Upper lobe of left lung (tissue), 6 donors: ENCODE results near the gene PAH. TPM values are rescaled to one million over a fixed set of nuclear protein-coding genes. Genes with fewer than 3 reads are reported as not detected.

Experiments
- ATAC-seq, 2 donors: fragments of 200-7000 bp; cut with Tn5 transposase; one replicate each; pipeline ENCODE4 v1.9.1; 2022; ENCODE audit warnings: mild to moderate bottlenecking in 2 of 2, moderate library complexity in 2 of 2; ENCODE audit not compliant: low FRiP score in 2 of 2
- DNase-seq, 2 donors: peaks; one replicate each; pipeline ENCODE4 v3.0.0-alpha.2; 2019 to 2020
- H3K27ac ChIP-seq, 4 donors: fragments of 200-600 bp; sonication (generic); one replicate each; pipeline ENCODE4 v1.5.1; 2016 to 2019
- H3K27me3 ChIP-seq, 4 donors: fragments of 200-600 bp; sonication (generic); one replicate each; pipeline ENCODE4 v1.5.1; 2017 to 2019
- H3K36me3 ChIP-seq, 4 donors: fragments of 200-600 bp; sonication (generic); one replicate each; pipeline ENCODE4 v1.5.1; 2016 to 2019
- H3K4me1 ChIP-seq, 4 donors: fragments of 200-600 bp; sonication (generic); one replicate each; pipeline ENCODE4 v1.5.1; 2018 to 2019
- H3K4me3 ChIP-seq, 4 donors: fragments of 200-600 bp; sonication (generic); one replicate each; pipeline ENCODE4 v1.5.1; 2017 to 2019; ENCODE audit warnings: mild to moderate bottlenecking in 2 of 4, moderate library complexity in 1 of 4
- H3K9me3 ChIP-seq, 4 donors: fragments of 200-600 bp; sonication (generic); one replicate each; pipeline ENCODE4 v1.5.1; 2018 to 2019
- CTCF ChIP-seq, 6 experiments: fragments of 450-650 bp in 4 of 6; fragments of 200-600 bp in 2 of 6; sonication (generic) in 2 of 6; IDR thresholded peaks; one replicate each; pipeline ENCODE4 v1.5.1; 2016 to 2019; ENCODE audit warnings: antibody characterized with exemption in 6 of 6
- EP300 ChIP-seq, 4 donors: sonication (generic); formaldehyde crosslinking; IDR thresholded peaks; one replicate each; pipeline ENCODE4 v1.5.1; 2017; ENCODE audit warnings: antibody characterized with exemption in 4 of 4, control low read depth in 2 of 4
- POLR2A ChIP-seq, 4 donors: fragments of 450-650 bp; IDR thresholded peaks; one replicate each; pipeline ENCODE4 v1.5.1; 2016 to 2017; ENCODE audit warnings: antibody characterized with exemption in 4 of 4, mild to moderate bottlenecking in 2 of 4
- POLR2AphosphoS5 ChIP-seq, 2 donors: sonication (generic); formaldehyde crosslinking; IDR thresholded peaks; one replicate each; pipeline ENCODE4 v1.5.1; 2017; ENCODE audit warnings: antibody characterized with exemption in 2 of 2
- WGBS, 2 donors: methylation state at CpG; one replicate each; pipeline ENCODE4 v1.1.5; 2017 to 2018; 5-methylcytosine and 5-hydroxymethylcytosine counted together
- total RNA-seq, 6 donors: library from RNA; depleted of rRNA in 4 of 6; stranded (reverse); fragments of >200 nt in 4 of 6; gene quantifications; one replicate each; pipeline versions ENCODE4 v1.1.0 to v1.2.1, GENCODE V29; 2016 to 2021
- donor health status: DM: no; HTN: no; CAD: no; lungs with moderate emphysema.
- donor health status: DM: no; HTN: yes; CAD: no; lungs with severe emphysema.

The PAH gene
- total RNA-seq, 6 donors from 2014 or later: 0.89 to 1.2 TPM; not detected in 4

- WGBS, 2 donors: 11 to 23% methylated on average over 19 of the region's 19 CpGs
Observed at GRCh38 chr12:102960766-102961465, 43.9 kb upstream of the PAH start.

GRCh38 chr12:102959391-102959790 is 42.3 kb upstream of the PAH start:
- TF ChIP-seq EP300 (IDR thresholded peaks at IDR 0.05) (no peak), CTCF (IDR thresholded peaks at IDR 0.05) (no peak), POLR2A (IDR thresholded peaks at IDR 0.05) (no peak), POLR2AphosphoS5 (IDR thresholded peaks at IDR 0.05) (no peak)
- Histone ChIP-seq H3K27ac (no peak overlapping the region), H3K9me3 (peaks cover 0 to 3% (median 0%) of the 10 kb centered on the region in 4 donors), H3K27me3 (peaks cover 0 to 46% (median 16%) of the 10 kb centered on the region in 4 donors), H3K36me3 (no peaks in the 10 kb centered on the region), H3K4me1 (peaks cover 15 to 30% (median 24%) of the 10 kb centered on the region in 4 donors), H3K4me3 (no peak overlapping the region)
- DNase-seq (no peak), ATAC-seq (no peak)
- WGBS, 2 donors: 14 to 19% methylated on average over 14 of the region's 14 CpGs

More at GRCh38 chr12:102960766-102961465, 43.9 kb upstream of the PAH start:
- Histone ChIP-seq H3K4me1 (peaks cover 15 to 42% (median 24%) of the 10 kb centered on the region in 4 donors), H3K4me3 (no peak overlapping the region), H3K27ac (no peak overlapping the region), H3K27me3 (peaks cover 0 to 48% (median 16%) of the 10 kb centered on the region in 4 donors), H3K36me3 (no peaks in the 10 kb centered on the region), H3K9me3 (peaks cover 0 to 3% (median 0%) of the 10 kb centered on the region in 4 donors)
- ATAC-seq: no peak
- no peak for DNase-seq
- no peak for TF ChIP-seq CTCF (IDR thresholded peaks at IDR 0.05)
- no peak for TF ChIP-seq POLR2A (IDR thresholded peaks at IDR 0.05)
- TF ChIP-seq POLR2AphosphoS5 (IDR thresholded peaks at IDR 0.05): no peak
- TF ChIP-seq EP300 (IDR thresholded peaks at IDR 0.05): no peak

- Histone ChIP-seq H3K27ac (no peak overlapping the region), H3K27me3 (peaks cover 0 to 46% (median 16%) of the 10 kb centered on the region in 4 donors), H3K36me3 (no peaks in the 10 kb centered on the region), H3K4me3 (peak overlapping the region in 2 of 4 donors; percentile 39 to 43), H3K4me1 (peaks cover 15 to 29% (median 24%) of the 10 kb centered on the region in 4 donors), H3K9me3 (peaks cover 0 to 2% (median 0%) of the 10 kb centered on the region in 4 donors)
- ATAC-seq (no peak), DNase-seq (no peak)
- no peak for TF ChIP-seq POLR2A (IDR thresholded peaks at IDR 0.05)
- WGBS, 2 donors: 5 to 27% methylated on average over 4 to 15 of the region's 15 CpGs
Observed at GRCh38 chr12:102958830-102959176, 41.8 kb upstream of the PAH start.

- TF ChIP-seq EP300 (IDR thresholded peaks at IDR 0.05) (no peak), POLR2A (IDR thresholded peaks at IDR 0.05) (no peak), POLR2AphosphoS5 (IDR thresholded peaks at IDR 0.05) (no peak), CTCF (IDR thresholded peaks at IDR 0.05) (no peak)
- peaks cover 15 to 29% (median 24%) of the 10 kb centered on the region in 4 donors for H3K4me1 ChIP-seq
- H3K27me3 ChIP-seq: peaks cover 0 to 46% (median 16%) of the 10 kb centered on the region in 4 donors
- peak in 1 of 2 donors; percentile 42 for ATAC-seq
- no peaks in the 10 kb centered on the region for H3K36me3 ChIP-seq
- no peak overlapping the region for H3K27ac ChIP-seq
- 0 to 1% methylated on average over 37 to 43 of the region's 83 CpGs for WGBS, 2 donors
- peak overlapping the region in 3 of 4 donors; percentile 32 to 43 (median 39) for H3K4me3 ChIP-seq
- no peaks in the 10 kb centered on the region for H3K9me3 ChIP-seq
- DNase-seq: peak in 1 of 2 donors; percentile 86
Observed at GRCh38 chr12:102958073-102958829, 41.2 kb upstream of the PAH start.

GRCh38 chr12:102957339-102958050 is 40.5 kb upstream of the PAH start, which contains the start of gene ASCL1:
Gene ASCL1, plus strand, starts transcription at chr12:102957674. Its CDS starts 571 bp downstream, at chr12:102958245.
- peaks cover 0 to 39% (median 16%) of the 10 kb centered on the region in 4 donors for H3K27me3 ChIP-seq

More at GRCh38 chr12:102957339-102958050, 40.5 kb upstream of the PAH start, which contains the start of gene ASCL1:
- H3K9me3 ChIP-seq: no peaks in the 10 kb centered on the region
- no peak within 1 kb of the TSS for H3K27ac ChIP-seq
- no peaks in the 10 kb centered on the region for H3K36me3 ChIP-seq
- TF ChIP-seq EP300 (IDR thresholded peaks at IDR 0.05) (no peak), CTCF (IDR thresholded peaks at IDR 0.05) (no peak), POLR2A (IDR thresholded peaks at IDR 0.05) (no peak), POLR2AphosphoS5 (IDR thresholded peaks at IDR 0.05) (no peak)
- 1% methylated on average over 51 to 52 of the region's 52 CpGs for WGBS, 2 donors
- peak in 1 of 2 donors; percentile 41 for ATAC-seq
- peak within 1 kb of the TSS in 3 of 4 donors; percentile 32 to 43 (median 39) for H3K4me3 ChIP-seq
- H3K4me1 ChIP-seq: peaks cover 15 to 29% (median 24%) of the 10 kb centered on the region in 4 donors
- DNase-seq: peak in 1 of 2 donors; percentile 70
